Uterus (tissue), 2 donors: ENCODE results near the gene FBXW2.

ENCODE experiments used
- POLR2A ChIP-seq, 2 donors: fragments of 450-650 bp; IDR thresholded peaks; one replicate each; pipeline ENCODE4 v1.6.1; 2016; ENCODE audit warnings: antibody characterized with exemption in 2 of 2, mild to moderate bottlenecking in 1 of 2, moderate library complexity in 1 of 2
- TF ChIP-seq, protein P1 (sequence below), 4 experiments: fragments of 200-600 bp in 2 of 4; fragments of 450-650 bp in 2 of 4; sonication (generic) in 2 of 4; IDR thresholded peaks; one replicate each; pipeline ENCODE4 v1.5.1; 2016 to 2019; ENCODE audit warnings: antibody characterized with exemption in 4 of 4, mild to moderate bottlenecking in 2 of 4, moderate library complexity in 1 of 4

DNA sequence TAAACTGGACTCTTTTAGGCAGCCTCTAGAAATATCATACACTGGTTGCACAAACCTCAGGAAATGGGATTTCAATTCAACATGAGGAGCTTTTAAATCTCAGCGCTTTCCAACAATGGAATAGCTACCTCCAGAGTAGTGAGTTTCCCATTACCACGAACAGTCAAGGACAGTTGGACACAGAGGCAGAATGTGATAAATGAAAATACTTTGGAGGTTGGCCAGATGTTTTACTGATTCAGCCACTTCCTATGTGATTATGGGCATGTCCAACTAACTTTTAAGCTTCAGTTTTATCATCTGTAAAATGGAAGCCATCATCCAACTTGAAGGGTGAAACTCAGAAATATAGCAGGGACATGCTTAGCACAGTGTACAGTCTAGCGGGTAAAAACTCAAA is 2.1 kb downstream of the FBXW2 start:
- TF ChIP-seq, protein P1, sequence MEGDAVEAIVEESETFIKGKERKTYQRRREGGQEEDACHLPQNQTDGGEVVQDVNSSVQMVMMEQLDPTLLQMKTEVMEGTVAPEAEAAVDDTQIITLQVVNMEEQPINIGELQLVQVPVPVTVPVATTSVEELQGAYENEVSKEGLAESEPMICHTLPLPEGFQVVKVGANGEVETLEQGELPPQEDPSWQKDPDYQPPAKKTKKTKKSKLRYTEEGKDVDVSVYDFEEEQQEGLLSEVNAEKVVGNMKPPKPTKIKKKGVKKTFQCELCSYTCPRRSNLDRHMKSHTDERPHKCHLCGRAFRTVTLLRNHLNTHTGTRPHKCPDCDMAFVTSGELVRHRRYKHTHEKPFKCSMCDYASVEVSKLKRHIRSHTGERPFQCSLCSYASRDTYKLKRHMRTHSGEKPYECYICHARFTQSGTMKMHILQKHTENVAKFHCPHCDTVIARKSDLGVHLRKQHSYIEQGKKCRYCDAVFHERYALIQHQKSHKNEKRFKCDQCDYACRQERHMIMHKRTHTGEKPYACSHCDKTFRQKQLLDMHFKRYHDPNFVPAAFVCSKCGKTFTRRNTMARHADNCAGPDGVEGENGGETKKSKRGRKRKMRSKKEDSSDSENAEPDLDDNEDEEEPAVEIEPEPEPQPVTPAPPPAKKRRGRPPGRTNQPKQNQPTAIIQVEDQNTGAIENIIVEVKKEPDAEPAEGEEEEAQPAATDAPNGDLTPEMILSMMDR (IDR thresholded peaks at IDR 0.05) = no peak
- TF ChIP-seq POLR2A (IDR thresholded peaks at IDR 0.05) = no peak
